HG03108 (cell line): ENCODE results near the gene CDH12.

Experiments
- ATAC-seq: cut with Tn5 transposase; IDR thresholded peaks from one replicate; pipeline ENCODE4 v1.9.1; 2021; ENCODE audit warnings: moderate library complexity; ENCODE audit not compliant: unreplicated experiment

The CDH12 gene

GRCh38 chr5:21783074-21783679 is 1070.0 kb downstream of the CDH12 start:
- ATAC-seq = no peak

- ATAC-seq = no peak
Measured at GRCh38 chr5:21776466-21776865, 1076.7 kb downstream of the CDH12 start.

GRCh38 chr5:21774801-21775200 is 1078.3 kb downstream of the CDH12 start:
- no peak for ATAC-seq

- no peak for ATAC-seq
Measured at GRCh38 chr5:21774281-21774680, 1078.9 kb downstream of the CDH12 start.

GRCh38 chr5:21773456-21773855 is 1079.7 kb downstream of the CDH12 start:
- ATAC-seq = no peak

GRCh38 chr5:21765406-21765805 is 1087.7 kb downstream of the CDH12 start:
- ATAC-seq = no peak

GRCh38 chr5:21739096-21739495 is 1114.0 kb downstream of the CDH12 start:
- no peak for ATAC-seq

- no peak for ATAC-seq
Measured at GRCh38 chr5:21723500-21723899, 1129.6 kb downstream of the CDH12 start.

GRCh38 chr5:21711866-21712758 is 1141.0 kb downstream of the CDH12 start:
- ATAC-seq = no peak

- no peak for ATAC-seq
Measured at GRCh38 chr5:21709770-21710169, 1143.4 kb downstream of the CDH12 start.

GRCh38 chr5:21704974-21705668 is 1148.0 kb downstream of the CDH12 start:
- no peak for ATAC-seq

- no peak for ATAC-seq
Measured at GRCh38 chr5:21701317-21701716, 1151.8 kb downstream of the CDH12 start.
